OCI-LY7 (cell line): ENCODE data around the gene PLXNA4. TPM values are rescaled to one million over a fixed set of nuclear protein-coding genes. Genes with fewer than 3 reads are reported as not detected.

Experiments used
- BruUV-seq: library from RNA; stranded (reverse); fragments of 400-500 nt; replicated peaks from 2 replicates; lab custom pipeline; 2021; lab: Mats Ljungman, UMichigan
- CTCF ChIA-PET: fragments of 300-600 bp; sonication (Branson Sonifier 250); formaldehyde crosslinking; loops from one replicate; lab custom pipeline; 2022; ENCODE audit warnings: antibody characterized with exemption; ENCODE audit not compliant: unreplicated experiment; lab: Charles Lee
- POLR2A ChIA-PET: fragments of 300-600 bp; sonication (Branson Sonifier 250); formaldehyde crosslinking; loops from one replicate; lab custom pipeline; 2022; ENCODE audit warnings: antibody characterized with exemption; lab: Charles Lee
- DNase-seq: peaks from one replicate; pipeline ENCODE4 v3.0.0-alpha.2; 2015; ENCODE audit warnings: low spot score
- H2AFZ ChIP-seq: fragments of 200-600 bp; sonication (generic), shearing (Covaris generic); 2 replicates; pipeline ENCODE4 v1.6.1; 2014; ENCODE audit warnings: mild to moderate bottlenecking, antibody characterized with exemption, low read length, moderate library complexity
- H3K27ac ChIP-seq: fragments of 200-600 bp; sonication (generic); 2 replicates; pipeline ENCODE4 v1.5.1; 2014; ENCODE audit warnings: mixed run types, low read depth, mild to moderate bottlenecking, moderate library complexity, low read length, inconsistent platforms; ENCODE audit not compliant: poor library complexity, severe bottlenecking
- H3K36me3 ChIP-seq: fragments of 200-600 bp; sonication (generic); 2 replicates; pipeline ENCODE4 v1.6.1; 2014; ENCODE audit warnings: mild to moderate bottlenecking, antibody characterized with exemption, low read length, moderate library complexity, mixed read lengths; ENCODE audit not compliant: insufficient read depth
- H3K4me1 ChIP-seq: fragments of 200-600 bp; sonication (generic); 2 replicates; pipeline ENCODE4 v1.5.1; 2014; ENCODE audit warnings: mild to moderate bottlenecking, low read length; ENCODE audit not compliant: insufficient read depth, poor library complexity, severe bottlenecking
- H3K4me2 ChIP-seq: fragments of 200-600 bp; sonication (generic); 2 replicates; pipeline ENCODE4 v1.6.1; 2014; ENCODE audit warnings: mild to moderate bottlenecking, low read length
- H3K4me3 ChIP-seq: fragments of 200-600 bp; sonication (generic); 2 replicates; pipeline ENCODE4 v1.5.1; 2014; ENCODE audit warnings: mild to moderate bottlenecking, low read depth, low read length; ENCODE audit not compliant: poor library complexity, severe bottlenecking
- H3K79me2 ChIP-seq: fragments of 200-600 bp; sonication (generic); 2 replicates; pipeline ENCODE4 v1.6.1; 2016; ENCODE audit warnings: low read depth, mild to moderate bottlenecking, low read length, moderate library complexity, mixed read lengths; ENCODE audit not compliant: insufficient read depth
- H3K9me2 ChIP-seq: fragments of 200-600 bp; sonication (generic); 2 replicates; pipeline ENCODE4 v1.6.1; 2016; ENCODE audit warnings: mild to moderate bottlenecking, low read length, mixed read lengths; ENCODE audit not compliant: insufficient read depth
- H3K9me3 ChIP-seq: fragments of 200-600 bp; sonication (generic); 2 replicates; pipeline ENCODE4 v1.6.1; 2014; ENCODE audit warnings: mild to moderate bottlenecking, mixed run types, low read length, mixed read lengths
- H4K20me1 ChIP-seq: fragments of 200-600 bp; sonication (generic); 2 replicates; pipeline ENCODE4 v1.6.1; 2014; ENCODE audit warnings: mild to moderate bottlenecking, antibody characterized with exemption, low read length, moderate library complexity, mixed read lengths; ENCODE audit not compliant: insufficient read depth
- CTCF ChIP-seq: fragments of 200-600 bp; sonication (generic); conservative IDR thresholded peaks from 2 replicates; pipeline ENCODE4 v1.5.1; 2014; ENCODE audit warnings: mild to moderate bottlenecking, antibody characterized with exemption, low read length, moderate library complexity, mixed read lengths
- EZH2phosphoT487 ChIP-seq: fragments of 200-600 bp; sonication (generic); IDR thresholded peaks from 2 replicates; pipeline ENCODE4 v1.6.1; 2018; ENCODE audit warnings: low read depth, borderline replicate concordance, mild to moderate bottlenecking, mixed run types, antibody characterized with exemption, low read length, moderate library complexity, mixed read lengths
- intact Hi-C: fragments of 100-400 bp; cut with micrococcal nuclease; formaldehyde crosslinking; loops from one replicate; pipeline ENCODE4 v1.10.0; 2022; ENCODE audit not compliant: unreplicated experiment
- total RNA-seq, 2 experiments: library from RNA; depleted of rRNA in 1 of 2; stranded (reverse); fragments of >200 nt in 1 of 2; shearing (Covaris generic) in 1 of 2; gene quantifications; 2 replicates each; pipeline ENCODE4 v1.2.3, GENCODE V29; 2014 to 2022

Gene PLXNA4
- total RNA-seq, 2 experiments from 2014 or later: not detected

DNA sequence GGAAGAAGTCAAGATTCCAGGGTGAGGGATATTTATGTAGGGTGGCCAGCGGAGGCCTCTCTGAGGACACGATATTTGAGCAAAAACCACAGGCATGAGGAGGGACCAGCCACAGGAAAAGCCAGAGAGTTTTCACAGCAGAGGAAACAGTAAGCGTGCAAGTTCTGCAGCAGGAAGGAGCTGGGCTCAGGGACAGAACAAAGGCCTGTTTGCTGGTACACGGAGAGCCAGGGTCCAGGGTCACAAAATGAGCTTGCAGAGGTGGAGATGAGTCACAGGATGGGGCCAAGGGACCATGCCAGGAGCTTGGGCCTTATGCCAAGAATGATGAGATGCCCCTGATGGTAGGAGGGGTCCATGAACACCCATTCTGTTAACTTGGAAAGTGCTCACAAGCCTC, 283.5 kb downstream of the PLXNA4 start:
- Histone ChIP-seq H3K79me2 (no peaks in the 10 kb centered on the region), H3K27ac (no peak overlapping the region), H3K4me2 (no peak overlapping the region), H3K9me3 (no peaks in the 10 kb centered on the region), H3K4me1 (no peaks in the 10 kb centered on the region), H4K20me1 (no peaks in the 10 kb centered on the region), H3K4me3 (no peak overlapping the region), H3K9me2 (no peaks in the 10 kb centered on the region), H3K36me3 (no peaks in the 10 kb centered on the region), H2AFZ (no peak overlapping the region)
- DNase-seq: no peak
- TF ChIP-seq EZH2phosphoT487: no peak
- no peak for TF ChIP-seq CTCF
- intact Hi-C loops: no loop called here
- ChIA-PET CTCF (no interaction called here), POLR2A (interaction anchor here (0.6 kb wide), 1 partner anchor 1323 kb away, joined by 10 read pairs; no protein-coding TSS in a partner anchor)
- no TSS peak for BruUV-seq

GRCh38 chr7:132291481-132291880, 284.8 kb downstream of the PLXNA4 start:
- ChIA-PET POLR2A (no interaction called here), CTCF (no interaction called here)
- Histone ChIP-seq H2AFZ (no peak overlapping the region), H3K36me3 (no peaks in the 10 kb centered on the region), H3K9me2 (no peaks in the 10 kb centered on the region), H4K20me1 (no peaks in the 10 kb centered on the region), H3K79me2 (no peaks in the 10 kb centered on the region), H3K9me3 (no peaks in the 10 kb centered on the region), H3K4me3 (no peak overlapping the region), H3K4me2 (no peak overlapping the region), H3K4me1 (no peaks in the 10 kb centered on the region), H3K27ac (no peak overlapping the region)
- no peak for DNase-seq
- intact Hi-C loops: no loop called here
- TF ChIP-seq CTCF (no peak), EZH2phosphoT487 (no peak)
- no TSS peak for BruUV-seq

- DNase-seq: no peak
- Histone ChIP-seq H3K4me1 (no peaks in the 10 kb centered on the region), H3K27ac (no peak overlapping the region), H4K20me1 (no peaks in the 10 kb centered on the region), H3K79me2 (no peaks in the 10 kb centered on the region), H3K4me2 (no peak overlapping the region), H3K9me3 (no peaks in the 10 kb centered on the region), H2AFZ (no peak overlapping the region), H3K36me3 (no peaks in the 10 kb centered on the region), H3K4me3 (no peak overlapping the region), H3K9me2 (no peaks in the 10 kb centered on the region)
- BruUV-seq: no TSS peak
- no peak for TF ChIP-seq CTCF
- TF ChIP-seq EZH2phosphoT487: no peak
- intact Hi-C loops: no loop called here
- ChIA-PET CTCF (no interaction called here), POLR2A (no interaction called here)
Measured at GRCh38 chr7:132290021-132290420, 286.2 kb downstream of the PLXNA4 start.
